Fibroblast of lung (primary cell): ENCODE results near the gene SYDE1. TPM values are rescaled to one million over a fixed set of nuclear protein-coding genes. Genes with fewer than 3 reads are reported as not detected.

Experiments used
- DNase-seq, 2 donors: peaks; one replicate each; pipeline versions ENCODE4 v3.0.0 to v3.0.0-alpha.2; 2010; ENCODE audit warnings: low read depth in 2 of 2
- H2AFZ ChIP-seq: 2 replicates; pipeline ENCODE4 v1.5.1; 2012; ENCODE audit warnings: low read length, control low read depth, inconsistent platforms
- H3K27ac ChIP-seq: 2 replicates; pipeline ENCODE4 v1.5.1; 2011; ENCODE audit warnings: low read length, control low read depth; ENCODE audit not compliant: insufficient read depth
- H3K27me3 ChIP-seq: 2 replicates; pipeline ENCODE4 v1.5.1; 2011; ENCODE audit warnings: mild to moderate bottlenecking, low read length; ENCODE audit not compliant: control insufficient read depth, insufficient read depth
- H3K36me3 ChIP-seq: 2 replicates; pipeline ENCODE4 v1.5.1; 2011; ENCODE audit warnings: low read length; ENCODE audit not compliant: control insufficient read depth, insufficient read depth
- H3K4me1 ChIP-seq: 2 replicates; pipeline ENCODE4 v1.5.1; 2011; ENCODE audit warnings: low read length; ENCODE audit not compliant: control insufficient read depth, insufficient read depth; ENCODE audit errors: extremely low read depth
- H3K4me2 ChIP-seq: 2 replicates; pipeline ENCODE4 v1.5.1; 2011; ENCODE audit warnings: low read length, control low read depth; ENCODE audit not compliant: insufficient read depth; ENCODE audit errors: extremely low read depth
- H3K4me3 ChIP-seq, 4 experiments: fragments of 200-600 bp in 1 of 4; sonication (generic) in 1 of 4; replicated peaks in 1 of 4; 2 replicates each; pipeline ENCODE4 v1.5.1; 2011 to 2016; ENCODE audit warnings: low read length in 4 of 4, low read depth in 3 of 4, mild to moderate bottlenecking in 3 of 4, control low read depth in 2 of 4, inconsistent platforms in 1 of 4, mixed read lengths in 1 of 4; ENCODE audit not compliant: insufficient read depth in 1 of 4; ENCODE audit errors: control extremely low read depth in 1 of 4
- H3K79me2 ChIP-seq: 2 replicates; pipeline ENCODE4 v1.5.1; 2012; ENCODE audit warnings: mild to moderate bottlenecking, low read length, inconsistent platforms; ENCODE audit not compliant: control insufficient read depth, insufficient read depth
- H3K9ac ChIP-seq: 2 replicates; pipeline ENCODE4 v1.5.1; 2011; ENCODE audit warnings: mild to moderate bottlenecking, low read length, control low read depth; ENCODE audit not compliant: insufficient read depth
- H3K9me3 ChIP-seq: 2 replicates; pipeline ENCODE4 v1.5.1; 2012; ENCODE audit warnings: low read depth, low read length; ENCODE audit not compliant: control insufficient read depth, insufficient read depth
- H4K20me1 ChIP-seq: 2 replicates; pipeline ENCODE4 v1.5.1; 2011; ENCODE audit warnings: low read length; ENCODE audit not compliant: control insufficient read depth, insufficient read depth; ENCODE audit errors: extremely low read depth
- CTCF ChIP-seq, 2 donors: IDR thresholded peaks in 1 of 2; conservative IDR thresholded peaks in 1 of 2; 1 replicate in 1 of 2; 2 replicates in 1 of 2; pipeline ENCODE4 v1.5.1; 2011 to 2012; ENCODE audit warnings: low read length in 2 of 2, control low read depth in 1 of 2, inconsistent platforms in 1 of 2, low read depth in 1 of 2, mild to moderate bottlenecking in 1 of 2
- EZH2 ChIP-seq: IDR thresholded peaks from 2 replicates; pipeline ENCODE4 v1.5.1; 2012; ENCODE audit warnings: low read length, control low read depth, mild to moderate bottlenecking; ENCODE audit errors: missing control alignments
- polyA plus RNA-seq, 2 donors: library from polyadenylated mRNA; depleted of rRNA in 1 of 2; stranded (reverse) in 1 of 2; unstranded in 1 of 2; fragments of >200 nt; gene quantifications; 2 replicates each; pipeline ENCODE4 v1.2.1, GENCODE V29; 2011 to 2012; ENCODE audit warnings: missing spikeins in 1 of 2
- total RNA-seq: library from RNA; depleted of rRNA; stranded (reverse); fragments of >200 nt; gene quantifications from 2 replicates; pipeline ENCODE4 v1.2.1, GENCODE V29; 2014

Gene SYDE1
- total and polyA plus RNA-seq, 2 donors (not counting 1 experiment from before 2014, with no cell fraction given), result 21.0 to 28.6 TPM

DNA sequence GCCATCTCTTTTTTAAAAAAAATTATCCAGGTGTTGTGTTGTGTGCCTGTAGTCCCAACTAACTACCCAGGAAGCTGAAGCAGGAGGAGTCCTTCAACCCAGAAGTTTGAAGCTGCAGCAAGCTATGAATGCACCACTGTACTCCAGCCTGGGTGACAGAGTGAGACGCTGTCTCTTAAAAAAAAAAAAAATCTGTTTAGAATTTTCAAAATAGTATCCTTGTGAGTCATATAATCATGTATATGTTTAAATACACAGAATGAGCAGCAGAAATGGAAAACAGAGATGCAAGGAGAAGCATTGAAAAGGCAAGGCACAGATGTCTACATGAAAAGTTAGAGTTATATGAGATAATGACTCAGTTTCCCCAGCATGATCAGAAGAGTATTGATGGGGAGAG is 31.2 kb downstream of the SYDE1 start:
- Histone ChIP-seq H3K9ac (no peak overlapping the region), H4K20me1 (no peaks in the 10 kb centered on the region), H3K9me3 (no peaks in the 10 kb centered on the region), H3K4me1 (peaks cover 5% of the 10 kb centered on the region), H3K27ac (peak overlapping the region; percentile 37), H3K4me2 (no peak overlapping the region), H3K36me3 (no peaks in the 10 kb centered on the region), H3K4me3 (no peak overlapping the region), H2AFZ (no peak overlapping the region), H3K79me2 (no peaks in the 10 kb centered on the region), H3K27me3 (no peaks in the 10 kb centered on the region)
- DNase-seq, result peak in 1 of 2 donors; percentile 31
- TF ChIP-seq CTCF (conservative IDR thresholded peaks at IDR 0.05 in 1 of 2, IDR thresholded peaks at IDR 0.05 in 1 of 2; ENCODE audit: low read depth in 1 of 2, low read length in 2 of 2) (no peak), EZH2 (no peak)

GRCh38 chr19:15141143-15141542 is 33.9 kb downstream of the SYDE1 start:
- Histone ChIP-seq H3K79me2 (no peaks in the 10 kb centered on the region), H3K9ac (no peak overlapping the region), H3K4me1 (peaks cover 5% of the 10 kb centered on the region), H2AFZ (no peak overlapping the region), H3K27ac (no peak overlapping the region), H3K9me3 (no peaks in the 10 kb centered on the region), H3K36me3 (no peaks in the 10 kb centered on the region), H3K4me2 (no peak overlapping the region), H3K4me3 (no peak overlapping the region), H3K27me3 (no peaks in the 10 kb centered on the region), H4K20me1 (no peaks in the 10 kb centered on the region)
- TF ChIP-seq CTCF (conservative IDR thresholded peaks at IDR 0.05 in 1 of 2, IDR thresholded peaks at IDR 0.05 in 1 of 2; ENCODE audit: low read depth in 1 of 2, low read length in 2 of 2) (no peak), EZH2 (no peak)
- no peak for DNase-seq

GRCh38 chr19:15142313-15142712 is 35.1 kb downstream of the SYDE1 start:
- Histone ChIP-seq H3K36me3 (no peaks in the 10 kb centered on the region), H3K9ac (no peak overlapping the region), H3K79me2 (no peaks in the 10 kb centered on the region), H3K4me1 (peaks cover 5% of the 10 kb centered on the region), H3K9me3 (no peaks in the 10 kb centered on the region), H4K20me1 (no peaks in the 10 kb centered on the region), H3K27me3 (no peaks in the 10 kb centered on the region), H2AFZ (no peak overlapping the region), H3K4me3 (no peak overlapping the region), H3K4me2 (no peak overlapping the region), H3K27ac (no peak overlapping the region)
- TF ChIP-seq CTCF (conservative IDR thresholded peaks at IDR 0.05 in 1 of 2, IDR thresholded peaks at IDR 0.05 in 1 of 2; ENCODE audit: low read depth in 1 of 2, low read length in 2 of 2) (no peak), EZH2 (no peak)
- no peak for DNase-seq
